ENCODE measurements around the gene TRIM27.

- TF ChIP-seq EZH2 (IDR thresholded peaks at IDR 0.05; ENCODE audit: borderline replicate concordance, low read length): no peak
- no peak for TF ChIP-seq CTCF (conservative IDR thresholded peaks at IDR 0.05 in 1 of 2, IDR thresholded peaks at IDR 0.05 in 1 of 2; ENCODE audit: extremely low read depth in 1 of 2, insufficient read depth in 1 of 2, low read depth in 1 of 2, low read length in 2 of 2)
These were observed 44.7 kb upstream of the TRIM27 start for GRCh38 chr6:28968476-28968875.

Data from mammary epithelial cell (primary cell).